Astrocyte of the hippocampus (primary cell): ENCODE results near the gene REG3A.

Experiments used
- DNase-seq: peaks from one replicate; pipeline ENCODE4 v3.0.0; 2011; ENCODE audit warnings: low read depth, low spot score

Gene REG3A

GRCh38 chr2:79159653-79160052 is at the start of gene REG3A:
Gene REG3A (minus strand): TSS chr2:79159753. CDS start chr2:79159405, 348 bp downstream.
- no peak for DNase-seq

DNA sequence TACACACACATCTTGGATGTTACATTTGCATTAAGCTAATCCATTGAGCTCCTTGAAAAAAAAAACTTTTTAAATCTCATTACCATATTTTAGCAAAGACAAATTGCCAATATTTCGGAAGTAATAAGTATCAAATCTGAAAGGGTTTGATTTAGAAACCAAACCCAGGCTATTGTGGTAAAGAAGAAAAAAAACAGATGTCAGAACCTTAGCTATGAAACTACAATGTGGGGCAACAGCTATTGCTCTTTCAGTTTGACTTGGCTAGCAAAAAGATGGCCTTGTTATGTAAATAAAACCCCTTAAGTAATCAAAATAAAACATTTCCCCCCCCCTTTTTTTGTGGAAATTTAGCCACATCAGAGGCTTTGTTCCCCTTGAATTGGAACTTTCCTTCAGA is 41.2 kb upstream of the REG3A start:
- no peak for DNase-seq

- DNase-seq: no peak
These were observed 32.3 kb upstream of the REG3A start for GRCh38 chr2:79191816-79192215.

GRCh38 chr2:79191081-79191480 is 31.5 kb upstream of the REG3A start:
- no peak for DNase-seq

DNA sequence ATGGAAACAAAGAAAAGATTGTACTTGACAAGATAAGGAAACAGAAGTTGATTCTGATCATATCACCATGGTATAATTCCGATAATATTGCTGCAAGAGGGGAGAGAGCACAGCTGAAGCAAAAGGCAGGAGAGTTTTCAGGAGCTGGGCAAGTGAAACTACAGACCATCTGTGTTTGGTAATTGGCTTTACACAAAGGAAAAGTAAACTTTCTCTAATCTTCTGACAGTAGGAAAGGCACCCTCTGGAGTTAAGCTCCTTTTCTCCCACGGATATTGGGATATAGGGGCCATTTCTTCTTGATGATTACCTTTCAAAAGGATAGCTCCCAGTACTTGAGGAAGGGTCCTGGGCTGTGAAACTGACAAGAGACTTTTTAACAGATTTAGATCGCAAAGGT is 29.9 kb upstream of the REG3A start:
- no peak for DNase-seq

DNA sequence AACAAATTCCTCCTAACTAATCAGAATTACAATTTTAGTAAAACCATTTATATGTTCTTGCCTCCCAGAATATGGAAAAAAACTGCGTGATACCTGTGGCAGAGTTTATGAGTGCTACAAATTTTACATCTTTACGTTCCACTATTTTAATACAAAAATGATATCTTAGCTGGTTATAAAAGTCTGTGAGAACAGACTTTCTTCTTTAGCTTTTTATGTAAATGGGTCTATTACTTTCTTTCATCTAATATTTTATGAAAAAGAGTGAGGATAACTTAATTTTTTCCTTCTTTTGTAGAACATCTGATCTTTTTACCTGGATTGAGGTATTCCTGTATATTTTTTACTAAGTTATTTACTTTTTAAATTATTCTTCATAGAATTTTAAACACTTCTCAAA is 22.1 kb upstream of the REG3A start:
- no peak for DNase-seq

DNA sequence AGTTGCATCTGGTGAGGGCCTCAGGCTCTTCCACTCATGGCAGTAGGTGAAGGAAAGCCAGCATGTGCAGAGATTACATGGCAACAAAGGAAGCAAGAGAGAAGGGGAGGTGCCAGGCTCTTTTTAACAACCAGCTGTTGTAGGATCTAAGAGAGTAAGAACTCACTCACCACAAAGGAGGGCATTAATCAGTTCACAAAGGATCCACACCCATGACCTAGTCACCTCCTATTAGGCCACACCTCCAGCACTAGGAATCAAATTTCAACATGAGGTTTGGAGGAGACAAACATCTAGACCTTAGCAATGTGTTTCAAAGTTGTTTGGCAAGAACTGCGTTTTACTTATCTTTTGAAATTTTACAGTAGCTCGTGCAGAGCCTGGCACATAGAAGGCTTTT is 20.5 kb upstream of the REG3A start:
- DNase-seq: no peak

- DNase-seq: no peak
These were observed 19.5 kb upstream of the REG3A start for GRCh38 chr2:79179036-79179435.

DNA sequence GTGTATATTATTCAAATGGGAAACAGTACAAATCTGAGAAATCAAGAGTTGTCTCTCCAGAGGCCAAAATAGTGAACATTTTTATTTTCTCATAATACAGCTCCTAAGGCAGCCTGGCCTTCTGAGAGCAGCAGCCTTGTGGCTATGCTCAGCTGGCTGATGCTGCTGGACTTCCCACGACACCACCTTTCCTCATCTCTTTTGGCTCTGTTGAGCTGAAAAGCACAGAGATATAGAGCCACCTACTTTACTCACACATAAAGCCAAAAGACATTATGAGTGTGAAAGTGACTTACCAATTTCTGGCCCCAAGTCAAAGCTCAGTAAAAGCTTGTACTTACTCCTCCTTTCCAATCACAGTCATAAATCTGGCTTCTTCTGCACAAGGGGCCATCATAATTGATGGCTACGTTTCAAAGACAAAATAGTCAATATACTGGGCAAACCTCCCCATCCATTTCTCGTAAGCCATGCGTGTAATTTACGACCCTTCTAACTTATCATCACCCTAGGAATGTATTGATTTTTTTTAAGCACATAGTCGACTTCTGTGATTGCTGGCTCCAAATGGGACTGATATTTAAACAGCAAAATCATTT is 18.6 kb upstream of the REG3A start:
- no peak for DNase-seq

- no peak for DNase-seq
These were observed 11.9 kb upstream of the REG3A start for GRCh38 chr2:79171348-79171958.

- DNase-seq: no peak
These were observed 3.2 kb upstream of the REG3A start for GRCh38 chr2:79162801-79163200.

GRCh38 chr2:79162132-79162531 is 2.6 kb upstream of the REG3A start:
- DNase-seq: no peak

GRCh38 chr2:79159030-79159429 is 523 bp downstream of the REG3A start:
- no peak for DNase-seq

DNA sequence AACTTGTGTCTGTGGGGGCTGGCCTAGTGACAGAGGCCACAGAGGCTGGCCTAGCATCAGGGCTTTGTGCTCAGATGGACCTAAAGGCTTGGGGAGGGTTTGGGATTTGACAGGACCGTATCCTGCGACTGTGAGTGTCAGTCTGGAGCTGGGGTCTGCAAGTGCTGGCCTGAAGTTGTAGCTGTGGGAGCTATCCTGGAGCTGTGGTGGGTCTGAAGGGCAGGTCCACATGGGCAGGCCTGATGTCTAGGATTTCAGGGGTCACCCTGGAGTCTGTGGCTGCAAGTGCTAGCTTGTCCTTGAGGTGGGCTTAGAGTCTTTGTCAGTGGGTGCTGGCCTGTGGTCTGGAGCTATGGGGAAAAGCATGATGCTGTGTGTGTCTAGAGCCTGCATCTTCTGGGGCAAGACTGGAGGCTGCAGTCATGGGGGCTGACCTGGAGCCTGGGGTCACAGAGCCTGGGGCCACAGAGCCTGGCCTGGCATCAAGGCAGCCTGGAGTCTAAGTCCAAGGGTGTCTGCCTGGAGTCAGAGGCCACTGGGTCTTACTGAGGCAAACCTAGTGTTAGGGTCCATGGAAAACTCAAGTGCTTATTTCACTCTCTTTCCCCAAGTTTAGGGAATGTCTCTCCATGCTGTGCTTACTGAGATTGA is 3.6 kb downstream of the REG3A start:
- DNase-seq: no peak

GRCh38 chr2:79139423-79139822 is 20.1 kb downstream of the REG3A start:
- no peak for DNase-seq

DNA sequence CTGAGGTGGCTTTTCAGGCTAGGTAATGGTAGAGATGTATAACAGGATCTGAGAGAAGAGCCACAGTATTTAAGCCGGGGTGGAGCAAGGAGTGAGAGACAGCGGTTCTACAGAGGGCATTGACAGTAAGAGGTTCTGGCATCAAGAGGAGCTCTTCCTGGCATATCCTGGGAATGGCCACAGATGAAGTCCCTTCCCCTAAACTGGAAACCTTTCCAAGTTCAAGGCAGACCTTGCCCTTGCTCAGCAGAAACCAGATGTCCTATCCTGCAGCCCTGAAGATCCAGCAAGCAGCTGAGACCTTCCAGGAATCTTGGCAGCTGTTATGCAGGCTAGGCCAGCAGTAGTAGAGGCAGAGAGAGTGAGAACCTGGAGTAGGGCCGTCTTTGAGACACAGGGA is 21.2 kb downstream of the REG3A start:
- no peak for DNase-seq

DNA sequence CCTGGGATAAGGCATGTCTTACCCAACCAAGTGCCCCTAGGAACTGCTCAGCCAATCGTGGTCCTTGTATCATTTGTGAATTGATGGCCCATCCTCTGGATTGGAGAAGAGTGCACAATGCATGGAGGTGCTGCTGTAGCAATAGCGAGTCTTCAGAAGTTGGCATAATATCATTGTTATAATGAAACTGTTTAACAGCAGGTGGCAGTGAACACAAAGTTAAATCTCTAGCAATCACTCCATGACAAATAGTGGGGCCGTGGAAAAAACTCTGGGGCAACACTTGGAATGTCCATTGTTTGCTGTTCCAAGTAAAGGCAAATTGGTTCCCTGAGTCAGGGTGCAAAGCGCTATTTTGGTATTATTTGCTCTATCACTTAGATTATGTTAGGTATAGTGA is 27.9 kb downstream of the REG3A start:
- DNase-seq: no peak

GRCh38 chr2:79129804-79130203 is 29.7 kb downstream of the REG3A start:
- DNase-seq: no peak

DNA sequence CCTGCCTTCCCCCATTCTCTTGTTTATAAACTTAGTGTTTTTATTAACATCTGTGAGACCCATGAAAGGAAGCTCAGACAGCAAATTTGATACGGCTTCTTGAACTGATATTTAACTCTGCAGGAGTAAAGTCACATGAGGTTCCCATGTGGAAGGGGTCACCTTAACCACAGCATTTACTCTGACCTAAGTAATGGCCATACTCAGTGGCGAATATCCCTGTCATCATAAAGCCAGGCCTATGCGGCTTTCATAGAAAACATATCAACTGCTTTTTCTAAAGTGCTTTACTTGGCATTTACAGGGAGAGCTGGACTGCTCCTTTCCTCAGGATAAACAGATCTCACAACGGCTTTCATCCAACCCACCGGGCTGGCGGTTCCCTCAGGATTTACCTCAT is 30.3 kb downstream of the REG3A start:
- no peak for DNase-seq

DNA sequence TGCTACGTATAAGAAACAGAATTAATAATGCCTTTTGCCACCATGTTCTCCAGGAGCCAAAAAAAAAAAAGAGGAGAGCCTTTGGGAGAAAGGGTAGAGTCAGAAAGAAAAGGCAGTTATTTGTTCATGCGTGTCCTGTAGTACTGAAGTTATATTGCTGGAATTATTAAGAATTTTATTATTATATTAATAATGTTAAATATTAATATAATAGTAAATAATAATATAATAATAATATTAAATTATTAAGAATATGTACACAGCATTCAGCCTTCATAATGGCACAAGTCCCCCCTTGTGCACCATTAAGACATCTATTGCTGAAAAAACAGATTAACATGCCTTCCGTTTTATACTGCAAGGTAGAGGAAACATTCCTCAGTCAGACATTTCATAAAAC is 31.1 kb downstream of the REG3A start:
- no peak for DNase-seq

GRCh38 chr2:79125721-79125985 is 33.9 kb downstream of the REG3A start:
- DNase-seq: no peak

- DNase-seq: no peak
These were observed 34.4 kb downstream of the REG3A start for GRCh38 chr2:79124907-79125720.

DNA sequence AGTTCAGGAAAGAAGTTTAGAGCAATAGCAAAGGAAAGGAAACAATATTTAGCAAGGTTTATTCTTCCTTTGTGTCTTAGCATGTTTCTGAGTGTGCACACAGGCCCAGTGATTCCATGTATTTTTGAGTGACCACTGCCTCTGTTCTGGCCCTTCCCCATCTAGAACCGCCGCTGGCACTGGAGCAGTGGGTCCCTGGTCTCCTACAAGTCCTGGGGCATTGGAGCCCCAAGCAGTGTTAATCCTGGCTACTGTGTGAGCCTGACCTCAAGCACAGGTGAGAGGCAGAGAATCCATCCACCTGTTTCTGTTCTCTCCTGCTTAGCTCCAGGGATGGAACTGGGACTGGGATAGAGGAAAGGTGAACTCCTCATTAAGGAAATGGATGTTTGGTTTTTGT is 36.9 kb downstream of the REG3A start:
- DNase-seq: no peak
